Heart left ventricle (tissue), 13 donors: ENCODE data around the gene TNPO3.

Source experiments
- CTCF ChIP-seq, 12 donors: fragments of 200-600 bp; sonication (generic) in 4 of 12; IDR thresholded peaks; one replicate each; pipeline versions ENCODE4 v1.5.0 to v1.8.0; 2018 to 2022; ENCODE audit warnings: antibody characterized with exemption in 12 of 12, mild to moderate bottlenecking in 5 of 12
- POLR2A ChIP-seq, 2 donors: fragments of 450-650 bp; IDR thresholded peaks; one replicate each; pipeline ENCODE4 v1.6.1; 2017; ENCODE audit warnings: antibody characterized with exemption in 2 of 2, mild to moderate bottlenecking in 2 of 2, moderate library complexity in 2 of 2
- donor health status: ischemic (EF 13 %, LVEDD 7.1; RV severe dilation, severe dysfunction).
- donor health status: DM: no; HTN: yes; CAD: no.
- donor health status: DM: no; HTN: no; CAD: no.
- donor health status: ischemic (EF 25% LVEDD 6.9; RV normal size, moderate dysfunction).
- donor health status: ischemic (EF 25% LVEDD 5.7; RV mildly dilated, moderate dysfunction).
- donor health status: ischemic (EF 35%, LVEDD 5.7; RV mildly dilated, moderate dysfunction).
- donor health status: nonischemic (EF 11% LVEDD 7.7; RV severe dilation, severe dysfunction).
- donor health status: DM: yes; HTN: yes; CAD: no.
- donor health status: PGD.
- donor health status: ischemic (EF 29% LVEDD 5.4; RV normal size, mild dysfunction).
- donor health status: nonischemic (EF 23%, LVEDD 6.1; RV moderate dilation, normal function).

GRCh38 chr7:128954150-128954549 lies 100.8 kb downstream of the TNPO3 start:
- TF ChIP-seq POLR2A (IDR thresholded peaks at IDR 0.05) (no peak), CTCF (IDR thresholded peaks at IDR 0.05) (no peak)
